ENCODE data around the gene HIVEP3.

DNA sequence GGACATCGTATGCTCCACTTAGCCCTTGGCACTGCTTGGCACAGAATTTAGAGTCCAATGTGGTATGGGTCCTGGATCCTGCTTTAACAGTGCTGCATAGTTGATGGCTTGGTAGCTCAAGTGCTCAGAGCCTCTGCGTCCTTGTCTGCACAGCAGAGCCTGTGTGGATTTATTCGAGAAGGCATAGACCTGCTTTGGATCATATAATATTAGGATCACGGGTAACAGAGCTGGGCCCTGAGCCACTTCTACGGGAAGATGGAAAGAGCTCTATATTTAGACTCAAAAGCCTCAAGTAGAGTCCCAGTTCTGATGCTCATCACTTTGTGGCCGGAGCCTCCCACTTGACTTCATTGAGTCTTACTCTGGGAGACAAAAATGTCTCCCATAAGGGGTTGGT is 269.9 kb downstream of the HIVEP3 start:
- no peak for TF ChIP-seq POLR2AphosphoS5 (IDR thresholded peaks at IDR 0.05; ENCODE audit: low read depth, low read length)
- TF ChIP-seq SIN3A (IDR thresholded peaks at IDR 0.05; ENCODE audit: borderline replicate concordance, insufficient read depth, low read length): no peak
- TF ChIP-seq FOXP2 (optimal IDR thresholded peaks at IDR 0.05; ENCODE audit: borderline replicate concordance, extremely low read depth, extremely low read length, insufficient read depth): no peak
- TF ChIP-seq REST (IDR thresholded peaks at IDR 0.05; ENCODE audit: insufficient read depth in 1 of 2, low read depth in 2 of 2, low read length in 2 of 2): no peak
